Measurements from ENCODE around the gene PLIN1. TPM values are rescaled to one million over a fixed set of nuclear protein-coding genes. Genes with fewer than 3 reads are reported as not detected.

Gene PLIN1
- total RNA-seq, 1 experiment from 2014 or later: 0.09 TPM

- Histone ChIP-seq H3T11ph (ENCODE audit: low read length) (no peak overlapping the region), H3K23ac (ENCODE audit: insufficient read length, low read depth, low read length) (no peak overlapping the region), H3K23me2 (ENCODE audit: insufficient read length, low read depth, low read length, poor library complexity, severe bottlenecking) (no peaks in the 10 kb centered on the region), H4K8ac (replicated peaks; ENCODE audit: insufficient read length, low read depth, low read length) (no peak overlapping the region), H2BK20ac (ENCODE audit: low read depth, low read length, poor library complexity, severe bottlenecking) (no peak overlapping the region), H2BK5ac (ENCODE audit: insufficient read length, low read length) (no peak overlapping the region), H4K5ac (ENCODE audit: insufficient read length, low read depth, low read length) (no peak overlapping the region), H2AFZ (ENCODE audit: low read length) (no peak overlapping the region), H3K4me1 (ENCODE audit: insufficient read depth, low read length) (no peaks in the 10 kb centered on the region), H3K4ac (ENCODE audit: low read depth, low read length) (no peak overlapping the region), H3K79me2 (ENCODE audit: insufficient read depth, low read length) (no peaks in the 10 kb centered on the region), H3K79me1 (ENCODE audit: insufficient read depth, low read depth, low read length, poor library complexity, severe bottlenecking) (no peaks in the 10 kb centered on the region), H2BK120ac (ENCODE audit: low read depth, low read length, poor library complexity, severe bottlenecking) (no peak overlapping the region), H2BK15ac (ENCODE audit: low read depth, low read length) (no peak overlapping the region), H3K27me3 (ENCODE audit: insufficient read depth, low read length) (no peaks in the 10 kb centered on the region), H2AK5ac (ENCODE audit: insufficient read length, low read length) (no peak overlapping the region), H3K56ac (ENCODE audit: insufficient read length, low read depth, low read length) (no peak overlapping the region), H4K91ac (ENCODE audit: insufficient read length, low read depth, low read length) (no peak overlapping the region), H3K18ac (ENCODE audit: insufficient read length, low read depth, low read length) (no peak overlapping the region), H3K9me3 (ENCODE audit: control insufficient read depth, low read depth, low read length) (no peaks in the 10 kb centered on the region), H3K14ac (ENCODE audit: insufficient read depth, low read length) (no peak overlapping the region), H4K20me1 (ENCODE audit: control insufficient read depth, insufficient read depth, insufficient read length) (no peaks in the 10 kb centered on the region), H3K9ac (ENCODE audit: extremely low read depth, insufficient read length, low read length) (no peak overlapping the region), H3K4me2 (ENCODE audit: insufficient read depth, insufficient read length, low read length) (no peak overlapping the region), H2BK12ac (ENCODE audit: insufficient read length, low read depth, low read length) (no peak overlapping the region), H3K27ac (ENCODE audit: insufficient read length, low read depth, low read length) (no peak overlapping the region)
- WGBS (ENCODE audit: extremely low coverage, insufficient read length, low lambda C conversion rate): no CpG with 5 or more reads among the region's 1 CpG
- H3K4me3 Mint-ChIP-seq: no peak overlapping the region
- peaks cover 59 to 89% (median 79%) of the 10 kb centered on the region in 3 experiments for H3K36me3 Mint-ChIP-seq (ENCODE audit: insufficient read depth in 1 of 3, low read depth in 3 of 3)
- H3K27me3 Mint-ChIP-seq (ENCODE audit: low read depth): no peaks in the 10 kb centered on the region
- no peak for TF ChIP-seq CTCF (conservative IDR thresholded peaks at IDR 0.05)
- H3K27ac Mint-ChIP-seq: no peak overlapping the region
- DNase-seq: no peak
- H3K4me1 Mint-ChIP-seq: no peaks in the 10 kb centered on the region
- no peaks in the 10 kb centered on the region; a peak in 1 of 5 replicates for H3K9me3 Mint-ChIP-seq
These were observed 64.0 kb downstream of the PLIN1 start for GRCh38 chr15:89615135-89615534.

Other genes with a start within 250 kb of the PLIN1 start
- 0.28 and 0.31 TPM in 2 replicates for gene RHCG, start 182.8 kb downstream of the PLIN1 start, total RNA-seq (2021)
- 26.0 TPM in 2 replicates for gene TICRR, start 103.9 kb downstream of the PLIN1 start, total RNA-seq (2021)
- gene KIF7, start 23.9 kb downstream of the PLIN1 start, total RNA-seq (2021): 22.0 and 23.4 TPM in 2 replicates
- gene PEX11A, start 11.4 kb upstream of the PLIN1 start, total RNA-seq (2021): 1.3 and 1.4 TPM in 2 replicates
- not detected in 2 replicates for gene WDR93, start 11.4 kb upstream of the PLIN1 start, total RNA-seq (2021)
- not detected in 2 replicates for gene MESP1, start 71.9 kb upstream of the PLIN1 start, total RNA-seq (2021)
- 0.28 TPM in 1 of 2 replicates, not detected in the other for gene MESP2, start 97.0 kb upstream of the PLIN1 start, total RNA-seq (2021)
- gene ANPEP, start 135.5 kb upstream of the PLIN1 start, total RNA-seq (2021): 3.5 and 3.6 TPM in 2 replicates
- gene AP3S2, start 214.6 kb upstream of the PLIN1 start, total RNA-seq (2021): 33.9 and 38.5 TPM in 2 replicates
- 5.5 and 6.4 TPM in 2 replicates for gene ARPIN, start 233.6 kb upstream of the PLIN1 start, total RNA-seq (2021)